Sigmoid colon (tissue), 7 donors: ENCODE measurements around the gene CLDN11. TPM values are rescaled to one million over a fixed set of nuclear protein-coding genes. Genes with fewer than 3 reads are reported as not detected.

Experiments
- DNase-seq: peaks from one replicate; pipeline ENCODE4 v3.0.0-alpha.2; 2019
- H3K27ac ChIP-seq, 4 donors: fragments of 200-600 bp; sonication (generic); one replicate each; pipeline ENCODE4 v1.5.1; 2016 to 2019; ENCODE audit warnings: mild to moderate bottlenecking in 1 of 4
- H3K27me3 ChIP-seq, 3 donors: fragments of 200-600 bp; sonication (generic); one replicate each; pipeline ENCODE4 v1.5.1; 2019; ENCODE audit warnings: mild to moderate bottlenecking in 1 of 3
- H3K36me3 ChIP-seq, 4 donors: fragments of 200-600 bp; sonication (generic); one replicate each; pipeline ENCODE4 v1.5.1; 2016 to 2019
- H3K4me1 ChIP-seq, 4 donors: fragments of 200-600 bp; sonication (generic); one replicate each; pipeline ENCODE4 v1.5.1; 2017 to 2019
- H3K4me3 ChIP-seq, 4 donors: fragments of 200-600 bp; sonication (generic); one replicate each; pipeline ENCODE4 v1.5.1; 2017 to 2019; ENCODE audit warnings: mild to moderate bottlenecking in 2 of 4, moderate library complexity in 1 of 4
- H3K9me3 ChIP-seq, 4 donors: fragments of 200-600 bp in 3 of 4; sonication (generic) in 3 of 4; one replicate each; pipeline versions ENCODE4 v1.5.1 to v1.6.1; 2013 to 2019
- CTCF ChIP-seq, 4 experiments: fragments of 450-650 bp in 3 of 4; fragments of 200-600 bp in 1 of 4; IDR thresholded peaks; one replicate each; pipeline ENCODE4 v1.5.1; 2016 to 2019; ENCODE audit warnings: antibody characterized with exemption in 4 of 4, mild to moderate bottlenecking in 3 of 4, moderate library complexity in 2 of 4
- EP300 ChIP-seq, 4 donors: sonication (generic); formaldehyde crosslinking; IDR thresholded peaks; one replicate each; pipeline ENCODE4 v1.6.1; 2017; ENCODE audit warnings: antibody characterized with exemption in 4 of 4
- POLR2A ChIP-seq, 2 donors: fragments of 450-650 bp; IDR thresholded peaks; one replicate each; pipeline ENCODE4 v1.6.1; 2016; ENCODE audit warnings: antibody characterized with exemption in 2 of 2, mild to moderate bottlenecking in 2 of 2, moderate library complexity in 2 of 2
- POLR2AphosphoS5 ChIP-seq, 4 donors: sonication (generic); formaldehyde crosslinking; IDR thresholded peaks; one replicate each; pipeline ENCODE4 v1.6.1; 2017; ENCODE audit warnings: antibody characterized with exemption in 4 of 4
- WGBS, 2 donors: extraction: QIAGEN DNeasy Blood & Tissue Kit; methylation state at CpG; one replicate each; pipeline ENCODE4 v1.1.7; 2013; 5-methylcytosine and 5-hydroxymethylcytosine counted together
- intact Hi-C: fragments of 100-400 bp; cut with DNase I; formaldehyde crosslinking; loops from one replicate; pipeline ENCODE4 v1.15.1; 2023
- polyA plus RNA-seq, 3 donors: library from polyadenylated mRNA; stranded (reverse); fragments of 200-250 nt; gene quantifications; one replicate each; pipeline ENCODE4 v1.2.3, GENCODE V29; 2013
- total RNA-seq, 4 donors: library from RNA; depleted of rRNA; stranded (reverse); fragments of >200 nt; gene quantifications; one replicate each; pipeline ENCODE4 v1.1.0, GENCODE V29; 2016
- donor health status: healthy with polysubstance abuse.
- donor health status: Bipolar disorder and iron deficiency.
- donor health status: healthy.

The CLDN11 gene
- total and polyA plus RNA-seq, 7 donors: 0.23 to 22.2 (median 6.0) TPM

- Histone ChIP-seq H3K27ac (no peak overlapping the region), H3K4me3 (no peak overlapping the region), H3K27me3 (no peaks in the 10 kb centered on the region), H3K4me1 (no peaks in the 10 kb centered on the region), H3K36me3 (no peaks in the 10 kb centered on the region), H3K9me3 (no peaks in the 10 kb centered on the region)
- intact Hi-C loops: no loop called here
- no peak for TF ChIP-seq CTCF (IDR thresholded peaks at IDR 0.05)
- no peak for TF ChIP-seq POLR2AphosphoS5 (IDR thresholded peaks at IDR 0.05)
- TF ChIP-seq EP300 (IDR thresholded peaks at IDR 0.05): no peak
- TF ChIP-seq POLR2A (IDR thresholded peaks at IDR 0.05): no peak
- DNase-seq: no peak
Measured at GRCh38 chr3:170442947-170443346, 24.3 kb downstream of the CLDN11 start.

DNA sequence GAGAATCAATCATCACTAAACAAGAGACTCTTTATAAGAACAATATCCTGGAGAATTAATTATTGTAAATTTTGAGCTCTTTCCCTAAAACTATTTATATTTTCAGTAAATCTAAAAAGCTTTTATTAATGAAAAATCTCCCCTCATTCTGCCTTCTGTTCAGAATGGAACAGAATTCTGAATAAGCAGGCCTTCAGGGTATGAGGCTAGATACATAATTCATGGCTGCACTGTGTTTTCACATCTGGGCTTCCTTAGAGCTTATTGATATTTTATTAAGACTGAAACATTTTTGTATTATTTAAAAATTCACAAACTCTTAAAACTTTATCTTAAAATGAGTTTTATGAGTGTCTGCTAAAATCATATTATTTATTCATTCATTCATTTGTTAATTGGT lies 24.8 kb downstream of the CLDN11 start:
- intact Hi-C loops: no loop called here

DNA sequence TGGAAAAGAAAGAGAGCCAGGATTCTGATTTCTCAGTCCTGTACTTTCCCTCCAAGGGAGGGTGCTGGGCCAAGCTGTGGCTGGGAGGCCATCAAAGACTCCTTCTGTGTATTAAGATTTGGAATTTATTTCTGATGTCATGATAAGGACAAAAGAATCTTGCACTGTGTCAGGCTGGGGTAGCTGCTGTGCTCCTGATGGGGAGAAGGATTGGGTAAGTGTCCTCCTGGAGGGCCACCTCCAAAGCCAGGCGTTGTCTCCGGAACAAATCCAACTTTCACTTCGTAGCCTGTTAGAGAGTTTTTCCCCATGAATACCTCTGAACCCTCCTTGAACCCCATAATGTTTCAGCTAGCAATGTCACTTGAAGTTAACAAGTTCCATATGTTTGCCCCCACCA lies 29.9 kb downstream of the CLDN11 start:
- DNase-seq: no peak
- Histone ChIP-seq H3K9me3 (no peaks in the 10 kb centered on the region), H3K4me3 (no peak overlapping the region), H3K27me3 (no peaks in the 10 kb centered on the region), H3K36me3 (no peaks in the 10 kb centered on the region), H3K27ac (peak overlapping the region in 1 of 4 donors; percentile 12), H3K4me1 (no peaks in the 10 kb centered on the region)
- intact Hi-C loops: no loop called here
- WGBS, 2 donors: 80 to 88% methylated on average over 3 of the region's 3 CpGs
- TF ChIP-seq POLR2AphosphoS5 (IDR thresholded peaks at IDR 0.05): no peak
- TF ChIP-seq CTCF (IDR thresholded peaks at IDR 0.05): no peak
- no peak for TF ChIP-seq POLR2A (IDR thresholded peaks at IDR 0.05)

More for the DNA sequence above, 24.8 kb downstream of the CLDN11 start:
- Histone ChIP-seq H3K4me1 (no peaks in the 10 kb centered on the region), H3K36me3 (no peaks in the 10 kb centered on the region), H3K9me3 (no peaks in the 10 kb centered on the region), H3K4me3 (no peak overlapping the region), H3K27me3 (no peaks in the 10 kb centered on the region), H3K27ac (no peak overlapping the region)
- TF ChIP-seq CTCF (IDR thresholded peaks at IDR 0.05) (no peak), POLR2A (IDR thresholded peaks at IDR 0.05) (no peak), EP300 (IDR thresholded peaks at IDR 0.05) (no peak)
- no peak for DNase-seq

GRCh38 chr3:170450039-170450438 lies 31.4 kb downstream of the CLDN11 start:
- Histone ChIP-seq H3K4me1 (no peaks in the 10 kb centered on the region), H3K27me3 (no peaks in the 10 kb centered on the region), H3K4me3 (no peak overlapping the region), H3K27ac (no peak overlapping the region), H3K9me3 (no peaks in the 10 kb centered on the region), H3K36me3 (no peaks in the 10 kb centered on the region)
- 88 to 91% methylated on average over 2 of the region's 2 CpGs for WGBS, 2 donors
- intact Hi-C loops: no loop called here
- TF ChIP-seq EP300 (IDR thresholded peaks at IDR 0.05) (no peak), CTCF (IDR thresholded peaks at IDR 0.05) (no peak), POLR2A (IDR thresholded peaks at IDR 0.05) (no peak), POLR2AphosphoS5 (IDR thresholded peaks at IDR 0.05) (no peak)
- DNase-seq: no peak

GRCh38 chr3:170454509-170454908 lies 35.8 kb downstream of the CLDN11 start:
- Histone ChIP-seq H3K4me1 (no peaks in the 10 kb centered on the region), H3K27me3 (no peaks in the 10 kb centered on the region), H3K36me3 (no peaks in the 10 kb centered on the region), H3K4me3 (no peak overlapping the region), H3K27ac (no peak overlapping the region), H3K9me3 (no peaks in the 10 kb centered on the region)
- DNase-seq: no peak
- 71 to 73% methylated on average over 6 of the region's 6 CpGs for WGBS, 2 donors
- intact Hi-C loops: no loop called here
- TF ChIP-seq POLR2A (IDR thresholded peaks at IDR 0.05) (no peak), CTCF (IDR thresholded peaks at IDR 0.05) (no peak), EP300 (IDR thresholded peaks at IDR 0.05) (no peak), POLR2AphosphoS5 (IDR thresholded peaks at IDR 0.05) (no peak)
